GM19438 (cell line): ENCODE results near the gene KRTAP5-2.

ENCODE experiments used
- ATAC-seq: cut with Tn5 transposase; IDR thresholded peaks from one replicate; pipeline ENCODE4 v1.9.1; 2021; ENCODE audit warnings: low read depth; ENCODE audit not compliant: unreplicated experiment

The KRTAP5-2 gene

GRCh38 chr11:1557904-1558774, 40.0 kb downstream of the KRTAP5-2 start:
- no peak for ATAC-seq

- ATAC-seq = no peak
These were observed 40.8 kb downstream of the KRTAP5-2 start for GRCh38 chr11:1557051-1557884.

GRCh38 chr11:1556278-1556902, 41.7 kb downstream of the KRTAP5-2 start:
- no peak for ATAC-seq

- no peak for ATAC-seq
These were observed 42.4 kb downstream of the KRTAP5-2 start for GRCh38 chr11:1555713-1556153.

GRCh38 chr11:1554981-1555712, 42.9 kb downstream of the KRTAP5-2 start:
- no peak for ATAC-seq

DNA sequence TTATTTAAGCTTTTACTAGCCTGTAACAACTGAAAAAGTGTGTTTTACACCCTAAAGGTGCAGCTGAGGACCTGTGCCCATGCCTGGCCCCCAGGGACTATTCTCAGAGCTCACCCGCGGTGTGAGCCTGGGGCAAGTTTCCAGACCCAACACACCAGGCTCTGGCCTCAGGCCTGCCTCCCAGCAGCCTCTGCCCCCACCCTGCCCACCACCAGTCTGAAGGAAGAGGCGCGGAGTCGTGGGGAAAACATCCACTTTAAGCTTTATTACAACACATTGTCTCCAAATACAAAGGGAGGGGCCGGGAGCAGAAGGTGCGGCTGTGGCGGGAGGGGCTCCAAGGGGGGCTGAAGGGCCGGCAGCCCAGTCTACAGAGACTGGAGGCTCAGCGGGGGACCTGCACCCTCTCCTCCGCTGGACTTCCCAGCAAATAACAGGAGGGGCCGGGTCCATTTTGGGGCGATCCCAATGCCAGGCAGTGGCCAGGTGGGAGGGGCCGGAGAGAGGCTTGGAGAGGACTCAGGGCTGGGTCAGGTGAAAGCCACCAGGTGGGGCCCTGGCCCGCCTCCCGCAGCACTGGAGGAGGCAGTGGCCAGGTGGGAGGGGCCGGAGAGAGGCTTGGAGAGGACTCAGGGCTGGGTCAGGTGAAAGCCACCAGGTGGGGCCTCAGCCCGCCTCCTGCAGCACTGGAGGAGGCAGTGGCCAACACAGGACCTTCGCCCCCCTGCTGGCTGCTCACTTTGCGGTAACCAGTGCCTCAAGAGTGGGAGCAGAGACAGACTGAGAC, 44.1 kb downstream of the KRTAP5-2 start:
- no peak for ATAC-seq

GRCh38 chr11:1549338-1550330, 48.5 kb downstream of the KRTAP5-2 start:
- no peak for ATAC-seq

GRCh38 chr11:1548221-1549070, 49.6 kb downstream of the KRTAP5-2 start:
- no peak for ATAC-seq

DNA sequence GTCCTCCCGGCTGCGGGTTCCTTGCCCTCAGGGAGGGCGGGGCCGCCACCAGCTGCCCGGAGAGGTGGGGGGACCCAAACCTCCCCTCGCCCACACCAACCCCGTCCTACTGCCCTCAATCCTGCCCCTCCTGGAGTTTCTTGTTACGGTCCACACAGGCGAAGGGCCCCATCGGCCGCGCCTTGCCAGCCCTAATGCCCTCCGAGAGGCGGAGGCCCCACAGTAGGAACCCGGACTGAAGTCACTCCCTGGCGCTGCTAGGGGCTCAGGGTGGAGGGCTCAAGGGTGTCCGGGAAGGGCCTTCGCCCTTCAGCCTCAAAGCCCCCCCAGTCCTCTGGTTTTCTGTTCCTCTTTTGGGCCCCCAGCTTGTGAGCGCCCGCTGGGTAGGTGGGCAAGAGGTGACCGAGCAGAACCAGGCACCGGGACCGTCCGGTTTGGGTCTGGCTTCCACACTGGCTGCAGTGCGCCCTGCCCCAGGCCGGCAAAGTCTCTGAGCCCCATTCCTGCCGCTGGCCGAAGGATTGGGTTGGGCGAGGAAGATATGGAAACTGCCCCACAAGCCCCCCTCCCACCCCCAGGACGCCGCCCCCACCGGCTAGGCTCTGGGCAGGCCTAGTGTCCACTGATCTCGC, 50.5 kb downstream of the KRTAP5-2 start:
- ATAC-seq = no peak
